Amygdala (tissue), 56 donors: ENCODE results near the gene CRISP2.

ENCODE experiments used
- DNase-seq, 56 donors: peaks; one replicate each; lab custom pipeline; 2025; lab: John Stamatoyannopoulos, UW

CRISP2 gene

GRCh38 chr6:49662892-49663261, 50.5 kb downstream of the CRISP2 start:
- no peak for DNase-seq

- DNase-seq = no peak
Observed at GRCh38 chr6:49662231-49662891, 51.0 kb downstream of the CRISP2 start.

- DNase-seq = no peak
Observed at GRCh38 chr6:49653942-49654341, 59.4 kb downstream of the CRISP2 start.

- no peak for DNase-seq
Observed at GRCh38 chr6:49653438-49653837, 59.9 kb downstream of the CRISP2 start.

GRCh38 chr6:49651239-49651638, 62.1 kb downstream of the CRISP2 start:
- DNase-seq = no peak

GRCh38 chr6:49649988-49650387, 63.4 kb downstream of the CRISP2 start:
- DNase-seq = no peak

GRCh38 chr6:49648036-49648435, 65.3 kb downstream of the CRISP2 start:
- DNase-seq = no peak

GRCh38 chr6:49647476-49647875, 65.9 kb downstream of the CRISP2 start:
- no peak for DNase-seq

GRCh38 chr6:49646942-49647341, 66.4 kb downstream of the CRISP2 start:
- no peak for DNase-seq

GRCh38 chr6:49646130-49646824, 67.1 kb downstream of the CRISP2 start:
- DNase-seq = no peak

- DNase-seq = no peak
Observed at GRCh38 chr6:49645139-49645538, 68.2 kb downstream of the CRISP2 start.
